GM23338 (cell line): ENCODE results near the gene HGFAC. TPM values are rescaled to one million over a fixed set of nuclear protein-coding genes. Genes with fewer than 3 reads are reported as not detected.
A peak's percentile ranks its signal among the peaks of the same experiment; 100 is the strongest.

Experiments
- ATAC-seq: fragments of 200-7000 bp; cut with Tn5 transposase; 3 replicates; pipeline ENCODE4 v1.9.1; 2020
- DNase-seq: peaks from one replicate; pipeline ENCODE4 v3.0.0-alpha.2; 2015; ENCODE audit warnings: low spot score
- H2AFZ ChIP-seq: fragments of 200-600 bp; sonication (generic); 2 replicates; pipeline ENCODE4 v1.8.0; 2016; ENCODE audit warnings: antibody characterized with exemption, mild to moderate bottlenecking, moderate library complexity
- H3F3A ChIP-seq: fragments of 200-600 bp; sonication (generic); replicated peaks from 2 replicates; pipeline ENCODE4 v1.8.0; 2017; ENCODE audit warnings: antibody characterized with exemption, mixed run types, low read depth
- H3K27ac ChIP-seq: fragments of 200-600 bp; sonication (generic); 2 replicates; pipeline ENCODE4 v1.6.1; 2016; ENCODE audit warnings: low read depth
- H3K27me3 ChIP-seq: fragments of 200-600 bp; sonication (generic); 2 replicates; pipeline ENCODE4 v1.8.0; 2016; ENCODE audit warnings: mild to moderate bottlenecking, mixed run types, moderate library complexity; ENCODE audit not compliant: insufficient read depth
- H3K36me3 ChIP-seq: fragments of 200-600 bp; sonication (generic); 2 replicates; pipeline ENCODE4 v1.8.0; 2016; ENCODE audit warnings: mild to moderate bottlenecking; ENCODE audit not compliant: insufficient read depth
- H3K4me1 ChIP-seq: fragments of 200-600 bp; sonication (generic); 2 replicates; pipeline ENCODE4 v1.8.0; 2016; ENCODE audit warnings: mild to moderate bottlenecking, moderate library complexity; ENCODE audit not compliant: insufficient read depth
- H3K4me2 ChIP-seq: fragments of 200-600 bp; sonication (generic); 2 replicates; pipeline ENCODE4 v1.7.1; 2017; ENCODE audit warnings: mixed run types
- H3K4me3 ChIP-seq: fragments of 200-600 bp; sonication (generic); 2 replicates; pipeline ENCODE4 v1.6.1; 2016; ENCODE audit warnings: mixed run types
- H3K79me2 ChIP-seq: fragments of 200-600 bp; sonication (generic); replicated peaks from 2 replicates; pipeline ENCODE4 v1.8.0; 2017; ENCODE audit warnings: mild to moderate bottlenecking; ENCODE audit not compliant: insufficient read depth
- H3K9me2 ChIP-seq: fragments of 200-600 bp; sonication (generic); 2 replicates; pipeline ENCODE4 v1.8.0; 2017; ENCODE audit not compliant: insufficient read depth
- H4K20me1 ChIP-seq: fragments of 200-600 bp; sonication (generic); replicated peaks from 2 replicates; pipeline ENCODE4 v1.8.0; 2017; ENCODE audit warnings: mild to moderate bottlenecking; ENCODE audit not compliant: insufficient read depth
- H3K27ac Mint-ChIP-seq: 2 replicates; pipeline ENCODE4 v1.8.0; 2020; ENCODE audit warnings: inconsistent platforms, mild to moderate bottlenecking, moderate library complexity, mixed read lengths
- H3K27me3 Mint-ChIP-seq: 3 replicates; pipeline ENCODE4 v1.8.0; 2022; ENCODE audit warnings: low read depth, mild to moderate bottlenecking, moderate library complexity, mixed read lengths, inconsistent platforms; ENCODE audit not compliant: insufficient read depth, poor library complexity
- H3K36me3 Mint-ChIP-seq: 3 replicates; pipeline ENCODE4 v1.8.0; 2021; ENCODE audit warnings: low read depth, mild to moderate bottlenecking, inconsistent platforms, moderate library complexity, mixed read lengths
- H3K4me1 Mint-ChIP-seq: 3 replicates; pipeline ENCODE4 v1.8.0; 2020; ENCODE audit warnings: mild to moderate bottlenecking, inconsistent platforms, mixed read lengths
- H3K4me3 Mint-ChIP-seq: 3 replicates; pipeline ENCODE4 v1.8.0; 2021; ENCODE audit warnings: moderate library complexity, mild to moderate bottlenecking, inconsistent platforms, mixed read lengths
- H3K9me3 Mint-ChIP-seq: 3 replicates; pipeline ENCODE4 v1.8.0; 2020; ENCODE audit warnings: moderate library complexity, mild to moderate bottlenecking, inconsistent platforms, mixed read lengths
- CREB1 ChIP-seq: fragments of 250-450 bp; sonication (Bioruptor Pico); IDR thresholded peaks from 2 replicates; pipeline ENCODE4 v1.5.0; 2020; ENCODE audit warnings: low read depth, mild to moderate bottlenecking, moderate library complexity
- CTCF ChIP-seq, 2 experiments: fragments of 200-600 bp in 1 of 2; sonication (generic) in 1 of 2; conservative IDR thresholded peaks; 2 replicates each; pipeline versions ENCODE4 v1.5.1 to v1.6.1; 2016 to 2017; ENCODE audit warnings: antibody characterized with exemption in 2 of 2, low read depth in 2 of 2, mild to moderate bottlenecking in 2 of 2, moderate library complexity in 1 of 2
- POLR2AphosphoS5 ChIP-seq: IDR thresholded peaks from 2 replicates; pipeline ENCODE4 v1.6.1; 2016; ENCODE audit warnings: antibody characterized with exemption, low read depth
- polyA plus RNA-seq: library from polyadenylated mRNA; unstranded; fragments of >200 nt; fragmentation: Nextera tagmentation; extraction: Ambion mirVana; gene quantifications from 2 replicates; pipeline ENCODE4 v1.2.1, GENCODE V29; 2016
- total RNA-seq: library from RNA; depleted of rRNA; stranded (reverse); fragments of >200 nt; shearing (Covaris generic); gene quantifications from 2 replicates; pipeline ENCODE4 v1.2.3, GENCODE V29; 2014
- TF ChIP-seq, protein P1 (sequence below): IDR thresholded peaks from one replicate; pipeline ENCODE4 v1.6.1; 2018; ENCODE audit warnings: antibody characterized with exemption; ENCODE audit not compliant: unreplicated experiment

Gene HGFAC
- total and polyA plus RNA-seq, 2 experiments from 2014 or later, result 0.94 TPM; not detected in 1

GRCh38 chr4:3420956-3421355 is 20.8 kb upstream of the HGFAC start:
- Histone ChIP-seq H3K79me2 (no peaks in the 10 kb centered on the region), H3K9me2 (no peaks in the 10 kb centered on the region), H3F3A (no peaks in the 10 kb centered on the region), H3K4me1 (no peaks in the 10 kb centered on the region), H3K36me3 (no peaks in the 10 kb centered on the region), H3K27ac (no peak overlapping the region), H4K20me1 (no peaks in the 10 kb centered on the region), H2AFZ (no peak overlapping the region), H3K4me3 (no peak overlapping the region), H3K27me3 (no peaks in the 10 kb centered on the region), H3K4me2 (no peak overlapping the region)
- DNase-seq (no peak), ATAC-seq (no peak)
- Mint-ChIP-seq H3K27me3 (peaks cover 19% of the 10 kb centered on the region), H3K36me3 (no peaks in the 10 kb centered on the region), H3K27ac (no peak overlapping the region), H3K9me3 (no peaks in the 10 kb centered on the region), H3K4me3 (no peak overlapping the region), H3K4me1 (peaks cover 4% of the 10 kb centered on the region; the same call in 1 of the 3 replicates)
- TF ChIP-seq POLR2AphosphoS5, result no peak
- TF ChIP-seq, protein P1, sequence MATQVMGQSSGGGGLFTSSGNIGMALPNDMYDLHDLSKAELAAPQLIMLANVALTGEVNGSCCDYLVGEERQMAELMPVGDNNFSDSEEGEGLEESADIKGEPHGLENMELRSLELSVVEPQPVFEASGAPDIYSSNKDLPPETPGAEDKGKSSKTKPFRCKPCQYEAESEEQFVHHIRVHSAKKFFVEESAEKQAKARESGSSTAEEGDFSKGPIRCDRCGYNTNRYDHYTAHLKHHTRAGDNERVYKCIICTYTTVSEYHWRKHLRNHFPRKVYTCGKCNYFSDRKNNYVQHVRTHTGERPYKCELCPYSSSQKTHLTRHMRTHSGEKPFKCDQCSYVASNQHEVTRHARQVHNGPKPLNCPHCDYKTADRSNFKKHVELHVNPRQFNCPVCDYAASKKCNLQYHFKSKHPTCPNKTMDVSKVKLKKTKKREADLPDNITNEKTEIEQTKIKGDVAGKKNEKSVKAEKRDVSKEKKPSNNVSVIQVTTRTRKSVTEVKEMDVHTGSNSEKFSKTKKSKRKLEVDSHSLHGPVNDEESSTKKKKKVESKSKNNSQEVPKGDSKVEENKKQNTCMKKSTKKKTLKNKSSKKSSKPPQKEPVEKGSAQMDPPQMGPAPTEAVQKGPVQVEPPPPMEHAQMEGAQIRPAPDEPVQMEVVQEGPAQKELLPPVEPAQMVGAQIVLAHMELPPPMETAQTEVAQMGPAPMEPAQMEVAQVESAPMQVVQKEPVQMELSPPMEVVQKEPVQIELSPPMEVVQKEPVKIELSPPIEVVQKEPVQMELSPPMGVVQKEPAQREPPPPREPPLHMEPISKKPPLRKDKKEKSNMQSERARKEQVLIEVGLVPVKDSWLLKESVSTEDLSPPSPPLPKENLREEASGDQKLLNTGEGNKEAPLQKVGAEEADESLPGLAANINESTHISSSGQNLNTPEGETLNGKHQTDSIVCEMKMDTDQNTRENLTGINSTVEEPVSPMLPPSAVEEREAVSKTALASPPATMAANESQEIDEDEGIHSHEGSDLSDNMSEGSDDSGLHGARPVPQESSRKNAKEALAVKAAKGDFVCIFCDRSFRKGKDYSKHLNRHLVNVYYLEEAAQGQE, result no peak

GRCh38 chr4:3421470-3421869 is 20.3 kb upstream of the HGFAC start:
- Histone ChIP-seq H4K20me1 (no peaks in the 10 kb centered on the region), H3K4me1 (no peaks in the 10 kb centered on the region), H3K9me2 (no peaks in the 10 kb centered on the region), H3K4me3 (no peak overlapping the region), H3K79me2 (no peaks in the 10 kb centered on the region), H3K4me2 (no peak overlapping the region), H3K27me3 (no peaks in the 10 kb centered on the region), H3K27ac (no peak overlapping the region), H3K36me3 (no peaks in the 10 kb centered on the region), H2AFZ (no peak overlapping the region), H3F3A (no peaks in the 10 kb centered on the region)
- Mint-ChIP-seq H3K36me3 (no peaks in the 10 kb centered on the region), H3K27ac (no peak overlapping the region), H3K27me3 (peaks cover 19% of the 10 kb centered on the region), H3K4me3 (no peak overlapping the region), H3K4me1 (peaks cover 4% of the 10 kb centered on the region; the same call in 1 of the 3 replicates), H3K9me3 (no peaks in the 10 kb centered on the region)
- peak; percentile 83 for ATAC-seq
- no peak for DNase-seq
- TF ChIP-seq CTCF (conservative IDR thresholded peaks at IDR 0.05; ENCODE audit: low read depth in 2 of 2) (peak in 1 of 2 experiments; percentile 12; a peak in 1 of 4 replicates), CREB1 (CRISPR knock-in tag) (no peak)
